Ecto neural progenitor cell (in vitro differentiated cells): ENCODE data around the gene FAM187B.

ENCODE experiments used
- DNase-seq: peaks from one replicate; pipeline ENCODE4 v3.0.0-alpha.2; 2018; ENCODE audit warnings: low spot score

Gene FAM187B

GRCh38 chr19:35178701-35179100 is 49.8 kb downstream of the FAM187B start:
- no peak for DNase-seq

DNA sequence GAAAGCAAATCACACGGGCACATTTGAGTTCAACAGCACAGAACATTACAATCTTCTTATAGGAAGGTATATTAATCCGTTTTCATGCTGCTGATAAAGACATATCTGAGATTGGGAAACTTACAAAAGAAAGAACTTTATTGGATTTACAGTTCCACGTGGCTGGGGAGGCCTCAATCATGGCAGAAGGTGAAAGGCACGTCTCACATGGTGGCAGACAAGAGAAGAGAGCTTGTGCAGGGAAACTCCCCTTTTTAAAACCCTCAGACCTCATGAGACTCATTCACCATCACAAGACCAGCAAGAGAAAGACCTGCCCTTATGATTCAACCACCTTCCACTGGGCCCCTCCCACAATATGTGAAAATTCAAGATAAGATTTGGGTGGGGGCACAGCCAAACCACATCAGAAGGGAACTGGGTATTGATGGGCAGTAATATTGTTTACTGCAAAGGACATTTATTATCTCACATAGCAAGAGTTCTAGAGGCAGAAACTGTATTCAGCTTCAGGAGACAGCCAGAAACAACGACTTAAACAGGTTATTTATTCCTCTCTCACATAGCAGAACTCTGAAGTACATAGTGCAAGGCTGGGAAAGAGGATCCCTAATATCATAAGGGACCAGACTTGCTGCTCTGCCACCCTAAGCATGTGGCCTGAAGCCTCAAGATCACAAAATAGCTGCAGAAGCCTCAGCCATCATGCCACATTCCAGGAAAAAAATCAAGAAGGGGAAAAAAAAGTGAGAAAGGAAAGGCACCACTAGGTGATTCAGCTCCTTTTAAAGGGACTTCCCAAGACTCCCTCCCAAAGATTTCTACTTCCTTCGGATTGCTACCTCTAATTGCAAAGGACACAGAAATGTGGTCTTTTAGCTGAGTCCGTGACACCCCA is 50.9 kb downstream of the FAM187B start:
- no peak for DNase-seq

DNA sequence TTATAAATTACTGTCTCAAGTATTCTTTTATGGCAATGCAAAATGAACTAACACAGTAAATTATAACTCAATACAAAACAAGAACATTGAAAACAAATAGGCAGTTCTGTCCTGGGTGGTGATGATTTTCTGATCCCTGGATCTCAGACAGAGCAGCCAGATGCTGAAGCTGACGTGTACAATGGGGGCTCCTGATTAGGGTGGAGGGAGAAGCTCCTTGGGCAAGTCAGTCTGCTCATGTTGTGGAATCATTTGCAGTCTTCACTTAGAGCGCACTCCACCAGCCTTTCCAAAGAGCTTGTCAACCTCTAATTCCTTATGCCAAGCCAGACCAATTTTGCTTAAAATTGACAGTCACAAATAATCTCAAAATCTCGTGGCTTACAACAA is 52.4 kb downstream of the FAM187B start:
- DNase-seq, result no peak
